Mesenteric fat pad (tissue), 1 donor: ENCODE measurements around the gene GIPC1. TPM values are rescaled to one million over a fixed set of nuclear protein-coding genes. Genes with fewer than 3 reads are reported as not detected.

Experiments used
- DNase-seq: peaks from one replicate; pipeline ENCODE4 v3.0.0-alpha.2; 2020; ENCODE audit warnings: low spot score
- microRNA-seq: library from miRNA; unstranded; fragments of <30 nt; microRNA quantifications from one replicate; pipeline ENCODE4 v1.2.0, GENCODE V29; 2020; ENCODE audit warnings: borderline number of aligned reads
- total RNA-seq: library from RNA; stranded (reverse); fragmentation: NEBNext Ultra II Directional; extraction: Animal tissue kit (Norgen Biotek cat#: 25700); gene quantifications from one replicate; pipeline ENCODE4 v1.2.1, GENCODE V29; 2021
- donor health status: DM: yes; HTN: yes; CAD: no.

The GIPC1 gene
- total RNA-seq, 1 donor from 2014 or later, result 75.7 TPM

- no peak for DNase-seq
Observed at GRCh38 chr19:14439014-14439413, 56.9 kb downstream of the GIPC1 start.

DNA sequence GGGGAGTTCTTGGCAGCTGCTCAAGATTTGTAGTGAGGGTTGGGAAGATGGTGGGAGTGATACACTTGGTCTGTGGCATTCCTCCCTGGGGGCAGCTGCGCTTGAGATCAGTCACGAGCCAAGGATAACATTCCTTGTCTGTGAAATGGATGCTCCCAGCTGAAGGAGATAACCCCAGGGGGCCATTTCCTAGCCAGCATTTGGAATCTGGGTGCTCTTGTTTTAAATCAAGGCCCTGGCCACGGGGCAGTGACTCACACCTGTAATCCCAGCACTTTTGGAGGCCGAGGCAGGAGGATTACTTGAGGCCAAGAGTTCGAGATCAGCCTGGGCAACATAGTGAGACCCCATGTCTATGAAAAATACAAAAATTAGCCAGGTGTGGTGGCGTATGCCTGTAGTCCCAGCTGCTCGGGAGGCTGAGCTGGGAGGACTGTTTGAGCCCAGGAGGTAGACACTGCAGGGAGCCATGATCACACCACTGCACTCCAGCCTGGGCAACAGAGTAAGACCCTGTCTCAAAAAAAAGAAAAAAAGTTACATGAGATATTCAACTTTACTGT lies 58.3 kb downstream of the GIPC1 start:
- DNase-seq, result no peak

- no peak for DNase-seq
Observed at GRCh38 chr19:14435320-14436050, 60.4 kb downstream of the GIPC1 start.

DNA sequence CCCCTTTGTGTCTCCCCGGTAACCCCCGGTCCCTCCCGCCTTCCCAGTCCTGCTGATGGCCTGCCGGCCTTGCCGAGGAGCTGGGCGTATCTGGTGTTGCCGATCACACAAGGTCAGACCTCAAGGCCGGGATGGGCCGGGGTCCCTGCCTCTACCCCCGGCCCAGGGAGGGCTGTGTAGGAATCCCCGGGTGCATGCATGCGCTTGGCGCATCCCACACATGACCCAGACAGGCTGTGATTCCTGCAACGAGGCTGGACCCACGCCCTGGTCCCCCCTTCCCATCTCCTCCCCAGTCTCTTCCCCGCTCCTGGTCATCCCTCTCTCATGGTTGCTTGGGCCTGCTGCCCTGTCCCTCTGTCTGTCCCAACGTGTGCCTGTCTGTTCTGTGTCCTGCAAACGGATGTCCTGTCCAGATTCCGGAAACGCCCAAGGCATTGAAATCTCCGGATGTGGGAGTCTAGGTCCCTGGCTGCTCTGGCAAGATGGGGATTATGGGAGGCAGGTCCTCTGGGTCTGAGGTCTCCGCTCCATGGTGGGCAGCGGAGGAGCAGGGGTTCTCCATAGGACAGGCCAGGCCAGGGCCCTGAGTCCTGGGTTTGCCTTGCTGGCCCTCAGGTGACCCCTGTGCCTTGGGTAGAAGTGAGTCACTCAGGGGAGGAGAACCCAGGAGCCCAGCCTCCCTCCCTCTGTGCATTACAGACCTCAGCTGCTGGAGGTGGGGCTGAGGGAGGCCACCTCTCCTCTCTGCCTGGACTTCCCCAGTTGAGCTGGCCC lies 61.2 kb downstream of the GIPC1 start:
- DNase-seq, result no peak

- no peak for DNase-seq
Observed at GRCh38 chr19:14433554-14434501, 62.1 kb downstream of the GIPC1 start.

DNA sequence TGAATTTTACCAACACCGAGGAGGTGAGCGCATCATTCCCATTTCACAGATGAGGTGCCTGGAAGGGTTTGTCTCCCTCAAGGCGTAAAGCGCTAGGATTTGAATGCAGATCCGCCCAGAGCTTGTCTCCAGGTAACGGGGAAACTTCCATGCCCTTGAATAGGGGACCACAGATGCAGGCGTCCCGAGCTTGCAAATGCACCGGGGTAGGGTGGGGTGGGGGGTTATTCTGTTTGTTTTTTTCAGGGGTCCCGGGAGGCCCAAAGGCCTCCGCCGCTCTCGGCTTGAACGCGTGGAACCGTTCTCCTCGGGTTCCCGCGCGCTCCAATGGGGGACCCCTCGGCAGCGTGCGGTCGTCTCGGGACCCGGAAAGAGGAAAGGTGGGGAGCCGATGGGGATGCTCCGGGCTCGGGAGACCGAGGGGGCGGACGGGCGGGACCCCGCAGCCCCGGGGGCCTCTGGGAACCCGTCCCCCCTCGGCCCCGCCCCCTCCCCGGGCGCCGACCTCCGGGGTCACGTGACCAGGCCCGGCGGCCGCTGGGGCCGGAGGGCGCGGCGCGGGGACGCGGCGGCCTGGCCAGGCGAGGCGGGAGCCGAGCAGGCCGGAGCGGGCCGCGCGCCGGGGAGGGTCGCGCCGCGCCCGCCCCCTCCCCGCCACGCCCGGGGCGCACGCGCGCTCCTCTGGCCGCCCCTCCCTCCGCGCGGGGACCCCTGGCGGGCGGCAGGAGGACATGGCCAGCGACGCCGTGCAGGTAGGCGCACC lies 63.0 kb downstream of the GIPC1 start, which contains the start of gene PKN1:
TSS of gene PKN1 (plus strand) at position 516 of the 763 bp plus-strand sequence. CDS start at position 732, 216 bp downstream.
- no peak for DNase-seq

- DNase-seq, result no peak
Observed at GRCh38 chr19:14430712-14431111, 65.2 kb downstream of the GIPC1 start.

DNA sequence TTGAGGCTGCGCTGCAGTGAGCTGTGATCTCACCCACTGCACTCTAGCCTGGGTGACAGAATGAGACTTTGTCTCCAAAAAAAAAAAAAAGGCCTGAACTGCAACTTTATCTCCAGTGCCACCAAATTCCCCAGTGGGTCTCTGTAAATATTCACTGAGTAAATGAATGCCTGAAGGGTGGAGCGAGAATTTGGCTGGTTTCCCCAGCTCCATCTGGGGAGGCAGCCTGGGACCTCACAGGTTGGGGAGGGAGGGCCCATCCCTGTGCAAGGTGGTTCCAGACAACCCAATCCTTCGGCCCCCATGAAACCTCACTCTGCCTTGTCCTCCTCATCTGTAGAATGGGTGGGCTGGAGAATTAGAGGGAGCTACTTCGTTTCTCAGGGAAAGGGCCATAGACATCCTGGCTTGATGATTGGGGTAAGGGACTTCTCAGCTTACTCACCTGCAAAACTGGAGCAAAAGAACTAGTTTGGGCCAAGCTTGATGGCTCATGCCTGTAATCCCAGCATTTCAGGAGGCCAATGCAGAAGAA lies 67.0 kb downstream of the GIPC1 start:
- DNase-seq, result no peak

Small RNA genes lying within 50 kb of the gene (microRNA-seq; reads per million reads assigned to microRNA genes)
- gene MIR639, result not detected

Other genes starting within 250 kb of the GIPC1 start
- 127 TPM for gene ADGRE5, start 114.7 kb downstream of the GIPC1 start, total RNA-seq
- 53.0 TPM for gene DDX39A, start 76.8 kb downstream of the GIPC1 start, total RNA-seq
- 142 TPM for gene PKN1, start 62.8 kb downstream of the GIPC1 start, total RNA-seq
- gene PTGER1, start 20.8 kb downstream of the GIPC1 start, total RNA-seq, result 0.55 TPM
- 111 TPM for gene DNAJB1, start 22.3 kb upstream of the GIPC1 start, total RNA-seq
- 119 TPM for gene TECR, start 33.5 kb upstream of the GIPC1 start, total RNA-seq
- gene NDUFB7, start 75.9 kb upstream of the GIPC1 start, total RNA-seq, result 181 TPM
- not detected for gene CLEC17A, start 87.0 kb upstream of the GIPC1 start, total RNA-seq
- gene ADGRE3, start 178.7 kb upstream of the GIPC1 start, total RNA-seq, result 0.19 TPM
- gene ZNF333, start 193.9 kb upstream of the GIPC1 start, total RNA-seq, result 23.2 TPM